IMR-90 (cell line): Measurements from ENCODE around the gene SLC35B2. TPM values are rescaled to one million over a fixed set of nuclear protein-coding genes. Genes with fewer than 3 reads are reported as not detected.

Experiments
- ATAC-seq: fragments of 200-7000 bp; cut with Tn5 transposase; 2 replicates; pipeline ENCODE4 v1.9.1; 2020; ENCODE audit warnings: low read depth, mild to moderate bottlenecking, moderate library complexity
- BruUV-seq: library from RNA; stranded (reverse); fragments of 400-500 nt; replicated peaks from 2 replicates; lab custom pipeline; 2021; lab: Mats Ljungman, UMichigan
- CTCF ChIA-PET: fragments of 300-600 bp; formaldehyde crosslinking; extraction: SDS; loops from one replicate; lab custom pipeline; 2021; ENCODE audit warnings: antibody characterized with exemption; lab: Yijun Ruan, JAX
- POLR2A ChIA-PET: fragments of 300-600 bp; sonication (Branson Sonifier 250); formaldehyde crosslinking; loops from one replicate; lab custom pipeline; 2022; ENCODE audit warnings: antibody characterized with exemption; ENCODE audit not compliant: unreplicated experiment; lab: Charles Lee
- DNase-seq: peaks from one replicate; pipeline ENCODE4 v3.0.0; 2013
- H2AFZ ChIP-seq: replicated peaks from 2 replicates; pipeline ENCODE3; 2013; ENCODE audit warnings: low read length, mild to moderate bottlenecking; ENCODE audit not compliant: poor library complexity
- H2AK5ac ChIP-seq: 2 replicates; pipeline ENCODE4 v1.6.1; 2013; ENCODE audit warnings: low read depth, low read length, inconsistent platforms
- H2AK9ac ChIP-seq: replicated peaks from 2 replicates; pipeline ENCODE3; 2013; ENCODE audit warnings: mild to moderate bottlenecking, low read depth, low read length, moderate library complexity; ENCODE audit not compliant: poor library complexity
- H2BK120ac ChIP-seq: 2 replicates; pipeline ENCODE4 v1.6.1; 2013; ENCODE audit warnings: low read depth, low read length, inconsistent platforms
- H2BK15ac ChIP-seq: 3 replicates; pipeline ENCODE4 v1.6.1; 2013; ENCODE audit warnings: low read depth, low read length, inconsistent platforms
- H2BK20ac ChIP-seq: 2 replicates; pipeline ENCODE4 v1.6.1; 2013; ENCODE audit warnings: low read depth, mild to moderate bottlenecking, inconsistent platforms, low read length, moderate library complexity
- H2BK5ac ChIP-seq: 2 replicates; pipeline ENCODE4 v1.6.1; 2013; ENCODE audit warnings: mild to moderate bottlenecking, low read depth, low read length, inconsistent platforms; ENCODE audit not compliant: poor library complexity, severe bottlenecking
- H3K14ac ChIP-seq: replicated peaks from 2 replicates; pipeline ENCODE4 v1.6.1; 2013; ENCODE audit warnings: low read depth, low read length, inconsistent platforms
- H3K18ac ChIP-seq: 2 replicates; pipeline ENCODE4 v1.6.1; 2013; ENCODE audit warnings: low read depth, low read length, control low read depth
- H3K23ac ChIP-seq: 2 replicates; pipeline ENCODE4 v1.6.1; 2013; ENCODE audit warnings: low read depth, low read length, inconsistent platforms
- H3K27ac ChIP-seq: 2 replicates; pipeline ENCODE4 v1.5.1; 2013; ENCODE audit warnings: mild to moderate bottlenecking, control low read depth, low read length; ENCODE audit not compliant: insufficient read depth
- H3K27me3 ChIP-seq: 2 replicates; pipeline ENCODE4 v1.6.1; 2013; ENCODE audit warnings: low read length; ENCODE audit not compliant: control insufficient read depth, insufficient read depth
- H3K36me3 ChIP-seq: 2 replicates; pipeline ENCODE4 v1.6.1; 2013; ENCODE audit warnings: low read length, mixed read lengths; ENCODE audit not compliant: control insufficient read depth, insufficient read depth
- H3K4ac ChIP-seq: 2 replicates; pipeline ENCODE4 v1.6.1; 2013; ENCODE audit warnings: low read depth, low read length, inconsistent platforms
- H3K4me1 ChIP-seq: 2 replicates; pipeline ENCODE4 v1.6.1; 2013; ENCODE audit warnings: low read length, mixed read lengths; ENCODE audit not compliant: control insufficient read depth, insufficient read depth
- H3K4me2 ChIP-seq: 2 replicates; pipeline ENCODE4 v1.6.1; 2013; ENCODE audit warnings: low read depth, mild to moderate bottlenecking, control low read depth, low read length, moderate library complexity
- H3K4me3 ChIP-seq: 2 replicates; pipeline ENCODE4 v1.5.1; 2013; ENCODE audit warnings: low read depth, mild to moderate bottlenecking, control low read depth, low read length, moderate library complexity; ENCODE audit not compliant: insufficient read depth
- H3K56ac ChIP-seq: 2 replicates; pipeline ENCODE4 v1.6.1; 2013; ENCODE audit warnings: low read length, inconsistent platforms; ENCODE audit not compliant: insufficient read depth; ENCODE audit errors: extremely low read depth
- H3K79me1 ChIP-seq, 2 experiments: 2 replicates each; pipeline ENCODE4 v1.6.1; 2013; ENCODE audit warnings: low read length in 2 of 2, inconsistent platforms in 1 of 2, low read depth in 1 of 2
- H3K9ac ChIP-seq: 2 replicates; pipeline ENCODE4 v1.6.1; 2013; ENCODE audit warnings: low read depth, low read length, control low read depth
- H3K9me1 ChIP-seq: 2 replicates; pipeline ENCODE4 v1.6.1; 2013; ENCODE audit warnings: low read length, inconsistent platforms; ENCODE audit not compliant: insufficient read depth
- H3K9me3 ChIP-seq: 2 replicates; pipeline ENCODE4 v1.6.1; 2013; ENCODE audit warnings: low read length; ENCODE audit not compliant: control insufficient read depth, insufficient read depth
- H4K20me1 ChIP-seq: 2 replicates; pipeline ENCODE4 v1.6.1; 2013; ENCODE audit warnings: low read length, inconsistent platforms; ENCODE audit not compliant: insufficient read depth
- H4K5ac ChIP-seq: 2 replicates; pipeline ENCODE4 v1.6.1; 2013; ENCODE audit warnings: mild to moderate bottlenecking, low read depth, low read length, control low read depth
- H4K8ac ChIP-seq, 2 experiments: 2 replicates each; pipeline ENCODE4 v1.6.1; 2013; ENCODE audit warnings: low read depth in 2 of 2, low read length in 2 of 2, control low read depth in 1 of 2, inconsistent platforms in 1 of 2
- H4K91ac ChIP-seq: 2 replicates; pipeline ENCODE4 v1.6.1; 2013; ENCODE audit warnings: low read depth, low read length, inconsistent platforms; ENCODE audit not compliant: insufficient read depth
- BHLHE40 ChIP-seq: fragments of 150-350 bp; IDR thresholded peaks from 2 replicates; pipeline ENCODE4 v1.6.1; 2016; ENCODE audit warnings: mild to moderate bottlenecking, low read depth, low read length
- MAFK ChIP-seq: IDR thresholded peaks from 2 replicates; pipeline ENCODE4 v1.6.1; 2012; ENCODE audit warnings: low read depth, low read length, improper control_type of control experiment
- MAZ ChIP-seq: IDR thresholded peaks from 2 replicates; pipeline ENCODE4 v1.6.1; 2012; ENCODE audit warnings: low read depth, mild to moderate bottlenecking, low read length, improper control_type of control experiment, moderate library complexity, borderline replicate concordance
- NFE2L2 ChIP-seq: fragments of 150-350 bp; IDR thresholded peaks from 2 replicates; pipeline ENCODE4 v1.6.1; 2016; ENCODE audit warnings: low read depth, mild to moderate bottlenecking, low read length
- POLR2A ChIP-seq: IDR thresholded peaks from 2 replicates; pipeline ENCODE4 v1.6.1; 2012; ENCODE audit warnings: mild to moderate bottlenecking, low read depth, low read length
- WGBS, 2 experiments: methylation state at CpG; one replicate each; pipeline versions ENCODE4 v1.1.5 to v1.1.7; 2013; ENCODE audit warnings: missing lambda C conversion rate in 2 of 2; ENCODE audit not compliant: insufficient read length in 1 of 2; ENCODE audit errors: extremely low coverage in 2 of 2; 5-methylcytosine and 5-hydroxymethylcytosine counted together
- dilution Hi-C: fragments of 300-500 bp; cut with HindIII; formaldehyde crosslinking; loops from one replicate; pipeline ENCODE4 v1.14.3; 2018; ENCODE audit warnings: low sequenced_read_pairs; ENCODE audit not compliant: unreplicated experiment
- in situ Hi-C: fragments of 300-500 bp; cut with MboI; formaldehyde crosslinking; loops from 3 replicates; pipeline ENCODE4 v1.14.3; 2019; ENCODE audit warnings: low sequenced_read_pairs, inconsistent platforms, mixed read lengths
- intact Hi-C: fragments of 100-400 bp; cut with micrococcal nuclease; formaldehyde crosslinking; loops from 2 replicates; pipeline ENCODE4 v1.10.0; 2022
- polyA plus RNA-seq, 3 experiments: library from polyadenylated mRNA; depleted of rRNA; stranded (reverse); fragments of >200 nt; gene quantifications; 2 replicates each; pipeline ENCODE4 v1.2.3, GENCODE V29; 2012; ENCODE audit warnings: low replicate concordance in 1 of 3
- total RNA-seq: library from RNA; depleted of rRNA; stranded (reverse); fragments of >200 nt; gene quantifications from 2 replicates; pipeline ENCODE4 v1.2.3, GENCODE V29; 2012

Gene SLC35B2
- total and polyA plus RNA-seq, 2 of the 4 experiments (the other 2 are of a cell fraction) = 51.4 to 89.9 TPM

DNA sequence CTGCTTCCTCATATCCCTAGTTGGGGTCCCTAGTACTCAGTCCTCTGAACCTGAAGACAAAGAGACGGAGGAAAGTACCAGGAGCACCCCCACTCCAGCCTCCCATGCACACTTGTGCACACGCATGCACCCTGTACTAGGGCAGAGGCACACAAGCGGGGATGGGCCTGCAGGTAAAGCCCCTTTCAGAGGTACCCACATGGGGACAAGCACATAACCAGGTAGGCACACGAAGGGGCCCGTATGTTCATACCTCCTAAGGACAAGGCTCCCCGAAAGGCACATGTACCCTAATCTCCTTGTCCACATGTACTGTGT lies 14.0 kb upstream of the SLC35B2 start:
- Histone ChIP-seq H3K4me3 (no peak overlapping the region), H3K9me3 (no peaks in the 10 kb centered on the region), H3K27ac (no peak overlapping the region), H4K91ac (no peak overlapping the region), H3K14ac (no peak overlapping the region), H3K23ac (no peak overlapping the region), H3K79me1 (no peaks in the 10 kb centered on the region), H3K27me3 (peaks cover 67% of the 10 kb centered on the region), H4K20me1 (no peaks in the 10 kb centered on the region; the same call in 1 of the 2 replicates), H4K5ac (no peak overlapping the region), H3K4me2 (no peak overlapping the region), H2BK120ac (no peak overlapping the region), H3K4ac (no peak overlapping the region), H2AFZ (no peak overlapping the region), H4K8ac (no peak overlapping the region), H3K9me1 (no peaks in the 10 kb centered on the region), H3K56ac (no peak overlapping the region), H3K4me1 (no peaks in the 10 kb centered on the region), H2BK15ac (no peak overlapping the region), H2AK9ac (no peak overlapping the region), H2AK5ac (no peak overlapping the region), H3K9ac (no peak overlapping the region), H2BK20ac (no peak overlapping the region), H3K36me3 (no peaks in the 10 kb centered on the region), H3K18ac (no peak overlapping the region), H2BK5ac (no peak overlapping the region)
- TF ChIP-seq BHLHE40 = no peak
- no peak for TF ChIP-seq MAZ
- TF ChIP-seq POLR2A = no peak
- TF ChIP-seq MAFK = no peak
- no peak for TF ChIP-seq NFE2L2
- WGBS, 2 experiments = 70% methylated on average over 2 of the region's 6 CpGs; no CpG with 5 or more reads in 1 of the 2 experiments
- in situ Hi-C loops = no loop called here
- dilution Hi-C loops = no loop called here
- intact Hi-C loops = no loop called here
- no peak for ATAC-seq
- ChIA-PET CTCF (no interaction called here), POLR2A (no interaction called here)
- no peak for DNase-seq
- BruUV-seq = no TSS peak
